GM12878 (cell line): ENCODE data around the gene DPRX. TPM values are rescaled to one million over a fixed set of nuclear protein-coding genes. Genes with fewer than 3 reads are reported as not detected.

Experiments
- CUX1 ChIP-seq: IDR thresholded peaks from 2 replicates; pipeline ENCODE4 v1.6.1; 2012; ENCODE audit warnings: improper control_type of control experiment, low read depth, low read length; ENCODE audit not compliant: insufficient replicate concordance
- EP300 ChIP-seq, 2 experiments: fragments of 150-350 bp in 1 of 2; IDR thresholded peaks; 2 replicates each; pipeline ENCODE4 v1.6.1; 2011 to 2012; ENCODE audit warnings: low read depth in 2 of 2, low read length in 2 of 2, borderline replicate concordance in 1 of 2, improper control_type of control experiment in 1 of 2, inconsistent platforms in 1 of 2; ENCODE audit not compliant: control insufficient read depth in 1 of 2
- IKZF1 ChIP-seq: fragments of 450-650 bp; conservative IDR thresholded peaks from 2 replicates; pipeline ENCODE4 v1.6.1; 2017; ENCODE audit warnings: antibody characterized with exemption, mild to moderate bottlenecking
- NFYB ChIP-seq: IDR thresholded peaks from 2 replicates; pipeline ENCODE4 v1.6.1; 2011; ENCODE audit warnings: low read depth, mild to moderate bottlenecking, low read length, improper control_type of control experiment, moderate library complexity; ENCODE audit not compliant: insufficient read depth
- TAF1 ChIP-seq: IDR thresholded peaks from 2 replicates; pipeline ENCODE4 v1.6.1; 2011; ENCODE audit warnings: mild to moderate bottlenecking, low read depth, low read length, borderline replicate concordance
- TBL1XR1 ChIP-seq: IDR thresholded peaks from 2 replicates; pipeline ENCODE4 v1.6.1; 2012; ENCODE audit warnings: low read depth, low read length, improper control_type of control experiment
- polyA plus RNA-seq, 11 experiments: library from polyadenylated mRNA; depleted of rRNA in 4 of 11; unstranded in 6 of 11; stranded (reverse) in 5 of 11; fragments of >200 nt; fragmentation: Nextera tagmentation in 4 of 11; fragmentation: Illumina TruSeq in 1 of 11; extraction: Ambion mirVana in 4 of 11; extraction: Trizol in 1 of 11; gene quantifications; 1 replicate in 1 of 11; 2 replicates in 10 of 11; pipeline versions ENCODE4 v1.2.1 to v1.2.3, GENCODE V29; 2011 to 2016; ENCODE audit warnings: inconsistent platforms in 2 of 11, missing spikeins in 2 of 11, low read depth in 1 of 11
- total RNA-seq, 4 experiments: library from RNA; depleted of rRNA in 3 of 4; stranded (reverse); fragments of >200 nt in 3 of 4; fragmentation: Illumina TruSeq in 1 of 4; extraction: Trizol in 1 of 4; gene quantifications; 2 replicates each; pipeline versions ENCODE4 v1.2.1 to v1.2.3, GENCODE V29; 2013 to 2021
- TF ChIP-seq, protein P1 (sequence below): fragments of 450-650 bp; IDR thresholded peaks from 2 replicates; pipeline ENCODE4 v1.6.1; 2018; ENCODE audit warnings: mild to moderate bottlenecking, low read depth, moderate library complexity; ENCODE audit not compliant: partially characterized antibody
- TF ChIP-seq, protein P2 (sequence below): IDR thresholded peaks from 2 replicates; pipeline ENCODE4 v1.6.1; 2012; ENCODE audit warnings: low read depth, low read length, improper control_type of control experiment

Gene DPRX
- total and polyA plus RNA-seq, 10 of the 15 experiments (the other 5 are each of a cell fraction or from before 2014, with no cell fraction given): not detected

DNA sequence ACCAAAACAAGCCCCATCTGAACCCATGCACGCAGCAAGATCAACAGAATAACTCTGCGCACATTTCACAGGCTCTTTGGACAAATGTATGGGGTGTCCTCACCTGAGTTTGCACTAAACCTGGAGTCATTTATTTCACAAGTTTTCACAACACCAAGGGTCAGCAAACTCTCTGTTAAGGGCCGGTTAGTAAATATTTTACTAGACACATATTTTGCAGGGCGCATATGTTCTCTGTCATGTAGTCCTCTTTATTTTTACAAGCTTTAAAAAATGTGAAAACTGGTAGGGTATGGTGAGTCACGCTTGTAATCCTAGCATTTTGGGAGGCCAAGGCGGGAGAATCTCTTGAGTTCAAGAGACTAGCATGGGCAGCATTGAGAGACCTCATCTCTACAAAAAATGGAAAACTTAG lies 45.5 kb upstream of the DPRX start (continued):
- TF ChIP-seq, protein P1, sequence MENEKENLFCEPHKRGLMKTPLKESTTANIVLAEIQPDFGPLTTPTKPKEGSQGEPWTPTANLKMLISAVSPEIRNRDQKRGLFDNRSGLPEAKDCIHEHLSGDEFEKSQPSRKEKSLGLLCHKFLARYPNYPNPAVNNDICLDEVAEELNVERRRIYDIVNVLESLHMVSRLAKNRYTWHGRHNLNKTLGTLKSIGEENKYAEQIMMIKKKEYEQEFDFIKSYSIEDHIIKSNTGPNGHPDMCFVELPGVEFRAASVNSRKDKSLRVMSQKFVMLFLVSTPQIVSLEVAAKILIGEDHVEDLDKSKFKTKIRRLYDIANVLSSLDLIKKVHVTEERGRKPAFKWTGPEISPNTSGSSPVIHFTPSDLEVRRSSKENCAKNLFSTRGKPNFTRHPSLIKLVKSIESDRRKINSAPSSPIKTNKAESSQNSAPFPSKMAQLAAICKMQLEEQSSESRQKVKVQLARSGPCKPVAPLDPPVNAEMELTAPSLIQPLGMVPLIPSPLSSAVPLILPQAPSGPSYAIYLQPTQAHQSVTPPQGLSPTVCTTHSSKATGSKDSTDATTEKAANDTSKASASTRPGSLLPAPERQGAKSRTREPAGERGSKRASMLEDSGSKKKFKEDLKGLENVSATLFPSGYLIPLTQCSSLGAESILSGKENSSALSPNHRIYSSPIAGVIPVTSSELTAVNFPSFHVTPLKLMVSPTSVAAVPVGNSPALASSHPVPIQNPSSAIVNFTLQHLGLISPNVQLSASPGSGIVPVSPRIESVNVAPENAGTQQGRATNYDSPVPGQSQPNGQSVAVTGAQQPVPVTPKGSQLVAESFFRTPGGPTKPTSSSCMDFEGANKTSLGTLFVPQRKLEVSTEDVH: no peak
- TF ChIP-seq TBL1XR1 (no peak), IKZF1 (no peak), TAF1 (no peak), EP300 (IDR thresholded peaks at IDR 0.05; ENCODE audit: borderline replicate concordance in 1 of 2, control insufficient read depth in 1 of 2, low read depth in 2 of 2, low read length in 2 of 2) (no peak), NFYB (no peak), CUX1 (no peak)
- TF ChIP-seq, protein P2, sequence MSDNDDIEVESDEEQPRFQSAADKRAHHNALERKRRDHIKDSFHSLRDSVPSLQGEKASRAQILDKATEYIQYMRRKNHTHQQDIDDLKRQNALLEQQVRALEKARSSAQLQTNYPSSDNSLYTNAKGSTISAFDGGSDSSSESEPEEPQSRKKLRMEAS: no peak
